ENCODE data around the gene WBP2.

- TF ChIP-seq CTCF (IDR thresholded peaks at IDR 0.05; ENCODE audit: low read length) (no peak), EZH2 (optimal IDR thresholded peaks at IDR 0.05; ENCODE audit: low read depth, low read length) (no peak)
Observed at GRCh38 chr17:75806822-75807500, 48.2 kb downstream of the WBP2 start.

Measured in MM.1S (cell line).